ENCODE data around the gene CABLES1.

DNA sequence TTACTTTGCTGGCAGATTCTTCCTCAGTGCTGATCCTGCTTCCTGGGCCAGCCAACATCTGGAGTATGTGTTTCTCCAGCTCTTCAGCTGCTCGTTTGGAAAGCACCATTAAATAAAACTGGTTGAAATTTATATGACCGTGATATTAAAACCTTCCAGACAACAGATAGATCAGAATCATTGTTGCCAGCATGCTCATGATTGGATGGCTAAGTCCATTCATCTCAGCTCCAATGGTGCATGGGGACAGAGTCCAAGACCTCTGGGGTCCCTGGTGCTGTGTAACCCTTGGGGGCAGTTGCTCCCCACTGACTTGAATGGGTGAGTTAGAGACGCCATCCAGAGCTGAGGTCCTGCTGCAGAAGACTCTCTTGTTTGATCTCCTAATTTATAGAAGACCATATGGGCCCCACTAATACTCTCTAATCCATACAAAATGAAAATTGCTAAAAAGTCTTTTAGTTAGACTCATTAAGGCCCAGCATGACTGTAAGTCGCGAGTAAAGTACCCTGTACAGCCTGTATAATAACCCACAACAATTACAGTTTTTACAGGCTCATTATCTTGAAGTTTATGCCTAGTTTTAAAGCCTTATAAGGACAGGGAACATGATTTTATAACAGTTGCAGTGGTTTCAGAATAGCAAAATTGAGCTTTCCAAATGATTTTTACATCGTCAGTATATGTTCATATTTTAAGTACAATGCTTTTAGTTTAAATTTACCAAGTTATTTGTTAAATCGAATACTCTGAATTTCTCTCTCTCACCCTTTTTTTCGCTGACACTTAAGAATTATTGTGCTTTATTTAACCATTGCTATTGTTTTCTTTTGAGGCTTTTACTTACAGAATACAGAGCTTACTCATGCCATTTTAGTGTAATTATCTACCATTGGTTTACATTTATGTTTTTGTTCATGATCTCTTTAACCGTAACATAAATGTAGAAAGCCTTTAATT, 60.0 kb downstream of the CABLES1 start:
- TF ChIP-seq, protein P1, sequence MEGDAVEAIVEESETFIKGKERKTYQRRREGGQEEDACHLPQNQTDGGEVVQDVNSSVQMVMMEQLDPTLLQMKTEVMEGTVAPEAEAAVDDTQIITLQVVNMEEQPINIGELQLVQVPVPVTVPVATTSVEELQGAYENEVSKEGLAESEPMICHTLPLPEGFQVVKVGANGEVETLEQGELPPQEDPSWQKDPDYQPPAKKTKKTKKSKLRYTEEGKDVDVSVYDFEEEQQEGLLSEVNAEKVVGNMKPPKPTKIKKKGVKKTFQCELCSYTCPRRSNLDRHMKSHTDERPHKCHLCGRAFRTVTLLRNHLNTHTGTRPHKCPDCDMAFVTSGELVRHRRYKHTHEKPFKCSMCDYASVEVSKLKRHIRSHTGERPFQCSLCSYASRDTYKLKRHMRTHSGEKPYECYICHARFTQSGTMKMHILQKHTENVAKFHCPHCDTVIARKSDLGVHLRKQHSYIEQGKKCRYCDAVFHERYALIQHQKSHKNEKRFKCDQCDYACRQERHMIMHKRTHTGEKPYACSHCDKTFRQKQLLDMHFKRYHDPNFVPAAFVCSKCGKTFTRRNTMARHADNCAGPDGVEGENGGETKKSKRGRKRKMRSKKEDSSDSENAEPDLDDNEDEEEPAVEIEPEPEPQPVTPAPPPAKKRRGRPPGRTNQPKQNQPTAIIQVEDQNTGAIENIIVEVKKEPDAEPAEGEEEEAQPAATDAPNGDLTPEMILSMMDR (IDR thresholded peaks at IDR 0.05): no peak
- TF ChIP-seq SIN3A (IDR thresholded peaks at IDR 0.05; ENCODE audit: borderline replicate concordance, insufficient read depth, low read depth, low read length) (no peak), POLR2AphosphoS5 (IDR thresholded peaks at IDR 0.05; ENCODE audit: low read depth, low read length) (no peak), TCF7L2 (IDR thresholded peaks at IDR 0.05; ENCODE audit: low read depth, low read length) (no peak)
- TF ChIP-seq, protein P2, sequence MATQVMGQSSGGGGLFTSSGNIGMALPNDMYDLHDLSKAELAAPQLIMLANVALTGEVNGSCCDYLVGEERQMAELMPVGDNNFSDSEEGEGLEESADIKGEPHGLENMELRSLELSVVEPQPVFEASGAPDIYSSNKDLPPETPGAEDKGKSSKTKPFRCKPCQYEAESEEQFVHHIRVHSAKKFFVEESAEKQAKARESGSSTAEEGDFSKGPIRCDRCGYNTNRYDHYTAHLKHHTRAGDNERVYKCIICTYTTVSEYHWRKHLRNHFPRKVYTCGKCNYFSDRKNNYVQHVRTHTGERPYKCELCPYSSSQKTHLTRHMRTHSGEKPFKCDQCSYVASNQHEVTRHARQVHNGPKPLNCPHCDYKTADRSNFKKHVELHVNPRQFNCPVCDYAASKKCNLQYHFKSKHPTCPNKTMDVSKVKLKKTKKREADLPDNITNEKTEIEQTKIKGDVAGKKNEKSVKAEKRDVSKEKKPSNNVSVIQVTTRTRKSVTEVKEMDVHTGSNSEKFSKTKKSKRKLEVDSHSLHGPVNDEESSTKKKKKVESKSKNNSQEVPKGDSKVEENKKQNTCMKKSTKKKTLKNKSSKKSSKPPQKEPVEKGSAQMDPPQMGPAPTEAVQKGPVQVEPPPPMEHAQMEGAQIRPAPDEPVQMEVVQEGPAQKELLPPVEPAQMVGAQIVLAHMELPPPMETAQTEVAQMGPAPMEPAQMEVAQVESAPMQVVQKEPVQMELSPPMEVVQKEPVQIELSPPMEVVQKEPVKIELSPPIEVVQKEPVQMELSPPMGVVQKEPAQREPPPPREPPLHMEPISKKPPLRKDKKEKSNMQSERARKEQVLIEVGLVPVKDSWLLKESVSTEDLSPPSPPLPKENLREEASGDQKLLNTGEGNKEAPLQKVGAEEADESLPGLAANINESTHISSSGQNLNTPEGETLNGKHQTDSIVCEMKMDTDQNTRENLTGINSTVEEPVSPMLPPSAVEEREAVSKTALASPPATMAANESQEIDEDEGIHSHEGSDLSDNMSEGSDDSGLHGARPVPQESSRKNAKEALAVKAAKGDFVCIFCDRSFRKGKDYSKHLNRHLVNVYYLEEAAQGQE (IDR thresholded peaks at IDR 0.05; ENCODE audit: insufficient read depth in 1 of 2, low read depth in 2 of 2, low read length in 1 of 2): no peak

Data from Panc1 (cell line).